GM10248 (cell line): ENCODE results near the gene GRK5.

Experiments used
- CTCF ChIA-PET: fragments of 300-600 bp; sonication (Branson Sonifier 250); formaldehyde crosslinking; extraction: SDS; loops from one replicate; lab custom pipeline; 2021; ENCODE audit warnings: antibody characterized with exemption; lab: Yijun Ruan, JAX
- POLR2A ChIA-PET: fragments of 350-650 bp; sonication (Branson Sonifier 250); formaldehyde crosslinking; extraction: SDS; loops from one replicate; lab custom pipeline; 2020; ENCODE audit warnings: antibody characterized with exemption; lab: Yijun Ruan, JAX
- DNase-seq: peaks from one replicate; pipeline ENCODE4 v3.0.0; 2012; ENCODE audit errors: extremely low spot score
- TF ChIP-seq, protein P1 (sequence below): IDR thresholded peaks from 2 replicates; pipeline ENCODE4 v1.5.1; 2012; ENCODE audit warnings: mild to moderate bottlenecking, low read depth; ENCODE audit errors: extremely low read depth, missing control alignments, control extremely low read depth

GRK5 gene

DNA sequence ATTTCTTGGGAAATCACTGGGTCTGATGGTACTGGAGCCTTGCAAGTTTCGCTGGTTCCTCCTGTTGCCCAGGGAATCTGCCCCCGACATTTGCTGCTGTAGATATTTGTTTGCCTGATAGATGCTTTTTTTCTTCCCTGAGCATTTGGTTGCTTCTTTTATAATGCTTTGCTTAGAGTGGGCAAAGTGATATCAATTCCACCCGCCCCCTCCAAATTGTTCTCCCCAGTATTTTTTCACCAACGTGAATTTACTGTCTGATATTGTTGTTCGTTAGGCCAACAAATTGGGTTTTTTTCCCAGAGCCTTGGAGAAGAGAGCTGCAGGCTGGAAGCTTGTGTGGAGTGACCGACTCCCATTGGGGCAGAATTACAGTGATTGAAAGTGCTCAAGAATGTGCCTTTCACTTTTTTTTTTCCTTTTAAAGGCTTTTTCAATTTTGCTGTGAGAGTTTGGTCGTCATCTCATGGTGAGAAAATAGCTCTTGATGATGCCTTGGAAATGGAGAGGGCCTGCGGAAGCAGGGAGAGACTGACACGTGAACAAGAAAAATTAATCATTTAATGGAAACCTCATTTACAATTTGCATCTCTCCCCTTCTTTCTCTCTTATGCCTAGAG lies 2.5 kb downstream of the GRK5 start:
- TF ChIP-seq, protein P1, sequence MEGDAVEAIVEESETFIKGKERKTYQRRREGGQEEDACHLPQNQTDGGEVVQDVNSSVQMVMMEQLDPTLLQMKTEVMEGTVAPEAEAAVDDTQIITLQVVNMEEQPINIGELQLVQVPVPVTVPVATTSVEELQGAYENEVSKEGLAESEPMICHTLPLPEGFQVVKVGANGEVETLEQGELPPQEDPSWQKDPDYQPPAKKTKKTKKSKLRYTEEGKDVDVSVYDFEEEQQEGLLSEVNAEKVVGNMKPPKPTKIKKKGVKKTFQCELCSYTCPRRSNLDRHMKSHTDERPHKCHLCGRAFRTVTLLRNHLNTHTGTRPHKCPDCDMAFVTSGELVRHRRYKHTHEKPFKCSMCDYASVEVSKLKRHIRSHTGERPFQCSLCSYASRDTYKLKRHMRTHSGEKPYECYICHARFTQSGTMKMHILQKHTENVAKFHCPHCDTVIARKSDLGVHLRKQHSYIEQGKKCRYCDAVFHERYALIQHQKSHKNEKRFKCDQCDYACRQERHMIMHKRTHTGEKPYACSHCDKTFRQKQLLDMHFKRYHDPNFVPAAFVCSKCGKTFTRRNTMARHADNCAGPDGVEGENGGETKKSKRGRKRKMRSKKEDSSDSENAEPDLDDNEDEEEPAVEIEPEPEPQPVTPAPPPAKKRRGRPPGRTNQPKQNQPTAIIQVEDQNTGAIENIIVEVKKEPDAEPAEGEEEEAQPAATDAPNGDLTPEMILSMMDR: no peak
- ChIA-PET POLR2A (no interaction called here), CTCF (interaction anchor here (0.6 to 15.5 kb wide), 34 partner anchors 8 to 642 kb away, joined by 3 to 211 read pairs (median 4); no protein-coding TSS in a partner anchor)
- no peak for DNase-seq

DNA sequence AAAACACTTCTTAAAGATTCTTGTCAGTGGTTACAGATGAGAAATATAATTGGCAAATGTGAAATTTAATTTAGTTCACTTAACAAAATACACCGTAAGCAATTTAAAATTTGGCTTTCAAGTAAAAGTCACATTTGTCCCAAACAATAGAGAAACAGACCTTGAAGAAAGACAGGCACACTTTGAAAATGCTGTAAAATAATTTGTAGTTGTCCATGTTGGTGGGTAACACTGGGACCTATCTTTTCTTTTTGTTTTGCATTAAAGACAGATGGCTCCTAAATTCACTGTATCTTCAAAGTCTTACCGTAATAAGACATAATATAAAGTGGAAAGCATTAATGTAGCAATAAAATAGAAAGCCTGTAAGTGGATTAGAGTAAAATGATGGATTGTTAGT lies 3.3 kb downstream of the GRK5 start:
- CTCF ChIA-PET: interaction anchor here (1.2 to 15.5 kb wide), 10 partner anchors 9 to 234 kb away, joined by 3 to 211 read pairs (median 10); no protein-coding TSS in a partner anchor
- POLR2A ChIA-PET: no interaction called here
- DNase-seq: no peak
- TF ChIP-seq, protein P1: no peak

DNA sequence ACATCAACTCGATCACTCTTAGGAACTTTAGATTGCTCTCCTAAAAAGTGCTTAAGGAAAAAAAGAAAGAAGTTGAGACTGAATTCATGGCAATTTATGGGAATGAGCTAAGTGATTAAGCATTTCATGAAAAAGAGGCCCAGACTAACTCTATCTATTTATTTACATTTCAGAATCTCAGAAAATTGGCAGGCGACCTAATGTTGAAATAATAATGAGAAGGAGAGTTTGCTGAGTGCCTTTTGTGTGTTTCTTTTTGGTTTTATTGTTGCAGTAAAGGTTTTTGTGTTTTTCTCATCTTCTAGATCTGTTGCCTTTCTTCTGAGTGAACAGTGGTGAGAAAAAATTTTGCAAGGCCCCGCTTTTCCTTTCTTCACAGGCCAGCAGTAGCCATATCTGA lies 3.8 kb downstream of the GRK5 start:
- CTCF ChIA-PET: interaction anchor here (1.1 to 15.5 kb wide), 9 partner anchors 9 to 234 kb away, joined by 3 to 211 read pairs (median 9); no protein-coding TSS in a partner anchor
- POLR2A ChIA-PET: no interaction called here
- TF ChIP-seq, protein P1: no peak
- no peak for DNase-seq

DNA sequence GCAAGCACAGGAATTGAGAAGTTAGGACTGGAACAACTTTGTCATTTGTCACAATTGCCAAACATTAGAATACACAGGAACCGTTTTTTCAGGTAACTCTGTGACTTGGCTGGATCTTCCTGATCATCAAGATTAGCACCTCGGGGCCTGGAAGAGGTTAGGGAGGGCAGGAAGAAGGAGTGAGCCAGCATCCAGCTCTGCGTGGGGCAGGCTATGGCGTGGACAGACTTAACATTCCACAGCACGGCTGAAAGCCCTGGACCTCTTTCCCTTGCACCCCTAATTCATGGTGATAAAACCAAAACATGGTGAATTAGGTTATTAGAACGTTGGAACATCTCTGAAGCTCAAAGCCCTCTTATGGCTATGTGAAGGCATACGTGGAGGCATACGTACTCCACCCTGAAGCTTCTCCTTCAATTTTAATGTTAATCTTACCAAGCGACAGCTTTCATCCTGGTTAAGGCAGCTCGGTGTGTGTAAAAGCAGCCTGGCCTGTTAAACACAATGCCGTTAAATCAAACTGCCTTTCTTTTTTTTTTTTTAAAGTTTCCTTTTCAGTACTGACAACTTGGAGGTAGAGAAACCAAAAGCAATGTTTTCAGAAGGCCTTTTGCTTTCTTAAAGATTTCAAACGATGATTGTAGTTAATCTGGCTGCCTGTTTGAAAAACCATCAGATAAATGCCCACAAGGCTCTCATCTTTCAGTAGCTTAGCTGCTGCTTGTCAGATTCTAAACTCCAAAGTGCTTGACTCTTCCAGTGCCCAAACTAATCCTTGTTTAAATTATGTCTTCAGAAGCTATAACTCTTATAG lies 4.5 kb downstream of the GRK5 start:
- CTCF ChIA-PET: interaction anchor here (1.1 to 15.5 kb wide), 6 partner anchors 10 to 234 kb away, joined by 3 to 211 read pairs (median 3); no protein-coding TSS in a partner anchor
- POLR2A ChIA-PET: interaction anchor here (0.8 kb wide), 1 partner anchor 39 kb away, joined by 3 read pairs; no protein-coding TSS in a partner anchor
- TF ChIP-seq, protein P1: no peak
- no peak for DNase-seq

GRCh38 chr10:119215371-119215770 lies 8.0 kb downstream of the GRK5 start:
- DNase-seq: no peak
- POLR2A ChIA-PET: interaction anchor here (1.4 kb wide), 1 partner anchor 8 kb away, joined by 4 read pairs; no protein-coding TSS in a partner anchor
- TF ChIP-seq, protein P1: no peak
- CTCF ChIA-PET: interaction anchor here (0.9 to 1.4 kb wide), 3 partner anchors 16 to 135 kb away, joined by 3 read pairs; no protein-coding TSS in a partner anchor

GRCh38 chr10:119216127-119216526 lies 8.8 kb downstream of the GRK5 start:
- ChIA-PET POLR2A (interaction anchor here (1.4 kb wide), 1 partner anchor 9 kb away, joined by 4 read pairs; no protein-coding TSS in a partner anchor), CTCF (interaction anchor here (1.3 to 1.5 kb wide), 2 partner anchors 9 to 17 kb away, joined by 3 to 5 read pairs; partner anchors contain the start of gene GRK5)
- TF ChIP-seq, protein P1: no peak
- no peak for DNase-seq
